Skeletal muscle satellite cell (primary cell): Measurements from ENCODE around the gene ATF7.

Source experiments
- H3K27me3 ChIP-seq: 2 replicates; pipeline ENCODE4 v1.7.0; 2013; ENCODE audit warnings: low read length; ENCODE audit not compliant: control insufficient read depth, insufficient read depth
- H3K36me3 ChIP-seq: 2 replicates; pipeline ENCODE4 v1.7.0; 2013; ENCODE audit warnings: mild to moderate bottlenecking, control low read depth, low read length; ENCODE audit not compliant: insufficient read depth
- H3K4me1 ChIP-seq: 2 replicates; pipeline ENCODE4 v1.7.0; 2013; ENCODE audit warnings: low read length; ENCODE audit not compliant: control insufficient read depth, insufficient read depth
- H3K4me2 ChIP-seq: 2 replicates; pipeline ENCODE4 v1.7.0; 2013; ENCODE audit warnings: mild to moderate bottlenecking, low read length
- H3K4me3 ChIP-seq: 2 replicates; pipeline ENCODE4 v1.7.0; 2013; ENCODE audit warnings: low read length
- H3K9ac ChIP-seq: 2 replicates; pipeline ENCODE4 v1.7.0; 2013; ENCODE audit warnings: mild to moderate bottlenecking, low read depth, low read length, moderate library complexity
- H3K9me3 ChIP-seq: replicated peaks from 2 replicates; pipeline ENCODE4 v1.7.0; 2013; ENCODE audit warnings: mild to moderate bottlenecking, control low read depth, low read length

Gene ATF7

GRCh38 chr12:53505086-53505485 is 121.1 kb downstream of the ATF7 start:
- H3K9ac ChIP-seq: peak overlapping the region; percentile 72
- peaks cover 46% of the 10 kb centered on the region for H3K4me1 ChIP-seq
- no peak overlapping the region for H3K4me3 ChIP-seq
- no peaks in the 10 kb centered on the region for H3K9me3 ChIP-seq
- no peaks in the 10 kb centered on the region for H3K27me3 ChIP-seq
- H3K4me2 ChIP-seq: peak overlapping the region; percentile 17
- H3K36me3 ChIP-seq: peaks cover 32% of the 10 kb centered on the region

- no peaks in the 10 kb centered on the region for H3K27me3 ChIP-seq
- H3K4me1 ChIP-seq: peaks cover 51% of the 10 kb centered on the region
- H3K9ac ChIP-seq: no peak overlapping the region
- no peaks in the 10 kb centered on the region for H3K9me3 ChIP-seq
- peaks cover 32% of the 10 kb centered on the region for H3K36me3 ChIP-seq
- no peak overlapping the region for H3K4me2 ChIP-seq
- no peak overlapping the region for H3K4me3 ChIP-seq
Observed at GRCh38 chr12:53504004-53504920, 121.9 kb downstream of the ATF7 start.

GRCh38 chr12:53502983-53503728 is 123.0 kb downstream of the ATF7 start:
- Histone ChIP-seq H3K36me3 (peaks cover 26% of the 10 kb centered on the region), H3K9ac (no peak overlapping the region), H3K9me3 (no peaks in the 10 kb centered on the region), H3K27me3 (no peaks in the 10 kb centered on the region), H3K4me2 (no peak overlapping the region), H3K4me3 (no peak overlapping the region), H3K4me1 (peaks cover 56% of the 10 kb centered on the region)

GRCh38 chr12:53502331-53502730 is 123.9 kb downstream of the ATF7 start:
- peaks cover 58% of the 10 kb centered on the region for H3K4me1 ChIP-seq
- peak overlapping the region; percentile 88 for H3K4me3 ChIP-seq
- no peaks in the 10 kb centered on the region for H3K9me3 ChIP-seq
- H3K27me3 ChIP-seq: no peaks in the 10 kb centered on the region
- H3K36me3 ChIP-seq: peaks cover 21% of the 10 kb centered on the region
- H3K9ac ChIP-seq: peak overlapping the region; percentile 94
- peak overlapping the region; percentile 96 for H3K4me2 ChIP-seq

GRCh38 chr12:53501615-53502181 is 124.5 kb downstream of the ATF7 start:
- Histone ChIP-seq H3K9ac (peak overlapping the region; percentile 94), H3K4me1 (peaks cover 54% of the 10 kb centered on the region), H3K4me2 (peak overlapping the region; percentile 96), H3K9me3 (no peaks in the 10 kb centered on the region), H3K36me3 (peaks cover 14% of the 10 kb centered on the region), H3K27me3 (no peaks in the 10 kb centered on the region), H3K4me3 (peak overlapping the region; percentile 88)

- Histone ChIP-seq H3K9ac (peak within 1 kb of the TSS; percentile 94), H3K27me3 (no peaks in the 10 kb centered on the region), H3K4me2 (peak within 1 kb of the TSS; percentile 96), H3K4me1 (peaks cover 54% of the 10 kb centered on the region), H3K9me3 (no peaks in the 10 kb centered on the region), H3K36me3 (peaks cover 13% of the 10 kb centered on the region), H3K4me3 (peak within 1 kb of the TSS; percentile 88)
Observed at GRCh38 chr12:53500776-53501614, 125.2 kb downstream of the ATF7 start, which contains the start of gene TARBP2. TARBP2 (plus strand) TSS chr12:53501283; CDS start chr12:53501409, 126 bp downstream.

- H3K9me3 ChIP-seq: no peaks in the 10 kb centered on the region
- peak overlapping the region; percentile 90 for H3K9ac ChIP-seq
- peaks cover 13% of the 10 kb centered on the region for H3K36me3 ChIP-seq
- peak overlapping the region; percentile 96 for H3K4me2 ChIP-seq
- no peaks in the 10 kb centered on the region for H3K27me3 ChIP-seq
- H3K4me1 ChIP-seq: peaks cover 49% of the 10 kb centered on the region
- H3K4me3 ChIP-seq: peak overlapping the region; percentile 76
Observed at GRCh38 chr12:53500142-53500775, 125.9 kb downstream of the ATF7 start.

GRCh38 chr12:53499266-53500141 is 126.7 kb downstream of the ATF7 start, which contains the start of gene MAP3K12:
MAP3K12 (minus strand) TSS chr12:53499458; CDS start chr12:53487391, 12,067 bp downstream.
- Histone ChIP-seq H3K27me3 (no peaks in the 10 kb centered on the region), H3K4me3 (peak within 1 kb of the TSS; percentile 76), H3K4me1 (peaks cover 42% of the 10 kb centered on the region), H3K4me2 (peak within 1 kb of the TSS; percentile 96), H3K9me3 (no peaks in the 10 kb centered on the region), H3K9ac (peak within 1 kb of the TSS; percentile 90), H3K36me3 (peaks cover 8% of the 10 kb centered on the region)

GRCh38 chr12:53498235-53498630 is 127.9 kb downstream of the ATF7 start:
- Histone ChIP-seq H3K27me3 (no peaks in the 10 kb centered on the region), H3K4me3 (peak overlapping the region; percentile 76), H3K36me3 (no peaks in the 10 kb centered on the region), H3K9me3 (no peaks in the 10 kb centered on the region), H3K4me2 (peak overlapping the region; percentile 86), H3K4me1 (peaks cover 47% of the 10 kb centered on the region), H3K9ac (no peak overlapping the region)

GRCh38 chr12:53497461-53497860 is 128.7 kb downstream of the ATF7 start:
- no peaks in the 10 kb centered on the region for H3K27me3 ChIP-seq
- peaks cover 51% of the 10 kb centered on the region for H3K4me1 ChIP-seq
- H3K9ac ChIP-seq: no peak overlapping the region
- H3K9me3 ChIP-seq: no peaks in the 10 kb centered on the region
- no peaks in the 10 kb centered on the region for H3K36me3 ChIP-seq
- no peak overlapping the region for H3K4me2 ChIP-seq
- no peak overlapping the region for H3K4me3 ChIP-seq
